K562 (cell line): ENCODE measurements around the gene C4orf51. TPM values are rescaled to one million over a fixed set of nuclear protein-coding genes. Genes with fewer than 3 reads are reported as not detected.
A peak's percentile ranks its signal among the peaks of the same experiment; 100 is the strongest.

Experiments
- ATF3 ChIP-seq, 2 experiments: fragments of 450-650 bp in 1 of 2; sonication (generic) in 1 of 2; formaldehyde crosslinking in 1 of 2; IDR thresholded peaks in 1 of 2; conservative IDR thresholded peaks in 1 of 2; 2 replicates each; pipeline versions ENCODE4 v1.6.1 to v1.8.1; 2016 to 2023; ENCODE audit warnings: mild to moderate bottlenecking in 2 of 2, moderate library complexity in 2 of 2, inconsistent platforms in 1 of 2, missing genetic modification reagents in 1 of 2
- BHLHE40 ChIP-seq: IDR thresholded peaks from 2 replicates; pipeline ENCODE4 v1.6.1; 2011; ENCODE audit warnings: low read length, improper control_type of control experiment
- CHCHD3 ChIP-seq: fragments of 250-450 bp; sonication (Bioruptor Pico); IDR thresholded peaks from 2 replicates; pipeline ENCODE4 v2.1.2; 2022; ENCODE audit warnings: mild to moderate bottlenecking
- CHD2 ChIP-seq: IDR thresholded peaks from 2 replicates; pipeline ENCODE4 v1.6.1; 2011; ENCODE audit warnings: low read depth, low read length
- E2F4 ChIP-seq: sonication (generic); formaldehyde crosslinking; IDR thresholded peaks from 2 replicates; pipeline ENCODE4 v1.8.0; 2022; ENCODE audit warnings: mild to moderate bottlenecking, low read depth, missing genetic modification reagents
- EHMT2 ChIP-seq: fragments of 450-650 bp; IDR thresholded peaks from 2 replicates; pipeline ENCODE4 v1.6.1; 2018; ENCODE audit warnings: antibody characterized with exemption
- ELF2 ChIP-seq: fragments of 250-450 bp; sonication (Bioruptor Pico); IDR thresholded peaks from 2 replicates; pipeline ENCODE4 v1.5.0; 2021; ENCODE audit warnings: mild to moderate bottlenecking
- ESRRB ChIP-seq: fragments of 250-450 bp; sonication (Bioruptor Pico); IDR thresholded peaks from 2 replicates; pipeline ENCODE4 v1.5.0; 2020; ENCODE audit warnings: mild to moderate bottlenecking, moderate library complexity, borderline replicate concordance
- FUS ChIP-seq: fragments of 200-400 bp; formaldehyde crosslinking; optimal IDR thresholded peaks from 2 replicates; pipeline ENCODE3; 2017; ENCODE audit warnings: low read depth, low read length
- HMGXB4 ChIP-seq: sonication (generic); formaldehyde crosslinking; IDR thresholded peaks from 2 replicates; pipeline ENCODE4 v1.8.1; 2023; ENCODE audit warnings: mild to moderate bottlenecking, missing genetic modification reagents
- JUNB ChIP-seq: fragments of 450-650 bp; formaldehyde crosslinking; conservative IDR thresholded peaks from 2 replicates; pipeline ENCODE4 v1.4.0; 2020; ENCODE audit warnings: mild to moderate bottlenecking
- POLR2A ChIP-seq: fragments of 450-650 bp; conservative IDR thresholded peaks from 2 replicates; pipeline ENCODE4 v1.6.1; 2016
- RHOXF2B ChIP-seq: fragments of 250-450 bp; sonication (Bioruptor Pico); conservative IDR thresholded peaks from 2 replicates; pipeline ENCODE4 v1.5.1; 2021
- SMAD4 ChIP-seq: fragments of 250-450 bp; sonication (Bioruptor Pico); conservative IDR thresholded peaks from 2 replicates; pipeline ENCODE4 v1.8.0; 2021; ENCODE audit warnings: inconsistent platforms, mild to moderate bottlenecking, moderate library complexity
- SMARCA4 ChIP-seq: fragments of 450-650 bp; IDR thresholded peaks from 2 replicates; pipeline ENCODE4 v1.6.1; 2016
- TCFL5 ChIP-seq: fragments of 250-450 bp; sonication (Bioruptor Pico); conservative IDR thresholded peaks from 2 replicates; pipeline ENCODE4 v1.6.1; 2021; ENCODE audit warnings: mild to moderate bottlenecking, moderate library complexity, matching md5 sums
- TRIM24 ChIP-seq, 2 experiments: fragments of 450-650 bp; IDR thresholded peaks; 2 replicates each; pipeline ENCODE4 v1.6.1; 2016
- TSC22D4 ChIP-seq: fragments of 450-650 bp; IDR thresholded peaks from 2 replicates; pipeline ENCODE4 v1.6.1; 2016; ENCODE audit warnings: missing genetic modification characterization, missing biosample characterization, control low read depth
- XRCC4 ChIP-seq: IDR thresholded peaks from one replicate; pipeline ENCODE4 v1.6.1; 2011; ENCODE audit not compliant: insufficient read depth, insufficient read length; ENCODE audit errors: extremely low read depth
- ZNF24 ChIP-seq: fragments of 450-650 bp; IDR thresholded peaks from 2 replicates; pipeline ENCODE4 v1.6.1; 2016
- ZNF408 ChIP-seq: fragments of 250-450 bp; sonication (Bioruptor Pico); IDR thresholded peaks from 2 replicates; pipeline ENCODE4 v1.4.0; 2020; ENCODE audit warnings: low read depth, mild to moderate bottlenecking, moderate library complexity
- ZNF699 ChIP-seq: fragments of 250-450 bp; sonication (Bioruptor Pico); IDR thresholded peaks from 2 replicates; pipeline ENCODE4 v1.8.0; 2021; ENCODE audit warnings: mild to moderate bottlenecking, moderate library complexity; ENCODE audit not compliant: insufficient replicate concordance
- polyA plus RNA-seq, 8 experiments: library from polyadenylated mRNA; depleted of rRNA in 4 of 8; stranded (reverse) in 5 of 8; unstranded in 3 of 8; fragments of >200 nt; fragmentation: Nextera tagmentation in 2 of 8; fragmentation: Illumina TruSeq in 1 of 8; extraction: Ambion mirVana in 2 of 8; extraction: Trizol in 1 of 8; gene quantifications; 2 replicates each; pipeline versions ENCODE4 v1.2.1 to v1.2.3, GENCODE V29; 2011 to 2014; ENCODE audit warnings: inconsistent platforms in 1 of 8, missing spikeins in 1 of 8
- total RNA-seq, 7 experiments: library from RNA; depleted of rRNA in 6 of 7; stranded (reverse); fragments of >200 nt in 6 of 7; fragmentation: Illumina TruSeq in 2 of 7; extraction: Trizol in 2 of 7; gene quantifications; 2 replicates each; pipeline versions ENCODE4 v1.2.1 to v1.2.3, GENCODE V29; 2011 to 2021; ENCODE audit warnings: low replicate concordance in 1 of 7
- TF ChIP-seq, protein P1 (sequence below): fragments of 450-650 bp; IDR thresholded peaks from 2 replicates; pipeline ENCODE4 v1.6.1; 2017; ENCODE audit warnings: mild to moderate bottlenecking, moderate library complexity

Gene C4orf51
- total and polyA plus RNA-seq, 9 of the 15 experiments (the other 6 are each of a cell fraction or from before 2014, with no cell fraction given): not detected

GRCh38 chr4:145732895-145733880 is 53.2 kb downstream of the C4orf51 start (continued):
- TF ChIP-seq SMAD4 (peak; percentile 39; the same call in 1 of the 2 replicates), POLR2A (peak; percentile 50; the same call in 1 of the 2 replicates), TRIM24 (IDR thresholded peaks at IDR 0.05) (peak in 1 of 2 experiments; percentile 9; a peak in 1 of 4 replicates), FUS (no peak), XRCC4 (no peak), HMGXB4 (CRISPR knock-in tag) (no peak), ESRRB (no peak), ELF2 (CRISPR knock-in tag) (no peak), RHOXF2B (CRISPR knock-in tag) (no peak), TCFL5 (no peak), TSC22D4 (tag) (no peak), BHLHE40 (no peak), ZNF699 (CRISPR knock-in tag) (no peak), ZNF24 (no peak), E2F4 (CRISPR knock-in tag) (no peak), EHMT2 (no peak), ATF3 (IDR thresholded peaks at IDR 0.05) (no peak), ATF3 (CRISPR knock-in tag; conservative IDR thresholded peaks at IDR 0.05) (no peak), SMARCA4 (no peak), CHD2 (no peak), ZNF408 (CRISPR knock-in tag) (no peak), CHCHD3 (CRISPR knock-in tag) (no peak), JUNB (CRISPR knock-in tag) (no peak)
- TF ChIP-seq, protein P1, sequence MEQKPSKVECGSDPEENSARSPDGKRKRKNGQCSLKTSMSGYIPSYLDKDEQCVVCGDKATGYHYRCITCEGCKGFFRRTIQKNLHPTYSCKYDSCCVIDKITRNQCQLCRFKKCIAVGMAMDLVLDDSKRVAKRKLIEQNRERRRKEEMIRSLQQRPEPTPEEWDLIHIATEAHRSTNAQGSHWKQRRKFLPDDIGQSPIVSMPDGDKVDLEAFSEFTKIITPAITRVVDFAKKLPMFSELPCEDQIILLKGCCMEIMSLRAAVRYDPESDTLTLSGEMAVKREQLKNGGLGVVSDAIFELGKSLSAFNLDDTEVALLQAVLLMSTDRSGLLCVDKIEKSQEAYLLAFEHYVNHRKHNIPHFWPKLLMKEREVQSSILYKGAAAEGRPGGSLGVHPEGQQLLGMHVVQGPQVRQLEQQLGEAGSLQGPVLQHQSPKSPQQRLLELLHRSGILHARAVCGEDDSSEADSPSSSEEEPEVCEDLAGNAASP: no peak
